GM12878 (cell line): ENCODE measurements around the gene IL10. TPM values are rescaled to one million over a fixed set of nuclear protein-coding genes. Genes with fewer than 3 reads are reported as not detected.

ENCODE experiments used
- ATAC-seq: fragments of 200-7000 bp; cut with Tn5 transposase; 3 replicates; pipeline ENCODE4 v1.9.1; 2020; ENCODE audit warnings: mild to moderate bottlenecking, moderate library complexity
- BruUV-seq: library from RNA; stranded (reverse); fragments of 400-500 nt; replicated peaks from 2 replicates; lab custom pipeline; 2021; lab: Mats Ljungman, UMichigan
- CTCF ChIA-PET: fragments of 300-600 bp; sonication (Branson Sonifier 250); formaldehyde crosslinking; extraction: SDS; loops from one replicate; lab custom pipeline; 2021; ENCODE audit warnings: inconsistent platforms; lab: Yijun Ruan, JAX
- POLR2A ChIA-PET: fragments of 350-600 bp; formaldehyde crosslinking; extraction: SDS; loops from one replicate; lab custom pipeline; 2021; ENCODE audit warnings: inconsistent platforms; lab: Charles Lee
- RAD21 ChIA-PET: fragments of 300-600 bp; sonication (Branson Sonifier 250); formaldehyde crosslinking; loops from one replicate; lab custom pipeline; 2023; ENCODE audit warnings: antibody characterized with exemption; ENCODE audit not compliant: unreplicated experiment; lab: Charles Lee
- SMC1A ChIA-PET: fragments of 300-600 bp; sonication (Branson Sonifier 250); formaldehyde crosslinking; loops from one replicate; lab custom pipeline; 2023; ENCODE audit not compliant: unreplicated experiment, uncharacterized antibody; lab: Charles Lee
- DNase-seq: peaks from one replicate; pipeline ENCODE4 v3.0.0-alpha.2; 2011; ENCODE audit warnings: low read depth, low spot score
- FAIRE-seq: peaks from 3 replicates; lab custom pipeline; 2011; peaks lifted over from hg19 to GRCh38; lab: Jason Lieb, UNC
- H2AFZ ChIP-seq: 2 replicates; pipeline ENCODE4 v1.6.0; 2011; ENCODE audit warnings: low read depth, low read length, control low read depth; ENCODE audit not compliant: control insufficient read depth
- H3K27ac ChIP-seq: 2 replicates; pipeline ENCODE4 v1.5.1; 2011; ENCODE audit warnings: control low read depth; ENCODE audit not compliant: control insufficient read depth, insufficient read depth
- H3K27me3 ChIP-seq, 2 experiments: replicated peaks in 1 of 2; 2 replicates each; pipeline versions ENCODE4 v1.6.0 to v1.6.1; 2011; ENCODE audit warnings: low read length in 1 of 2; ENCODE audit not compliant: control insufficient read depth in 2 of 2, insufficient read depth in 2 of 2
- H3K36me3 ChIP-seq, 2 experiments: 2 replicates each; pipeline ENCODE4 v1.5.1; 2011; ENCODE audit warnings: low read length in 1 of 2; ENCODE audit not compliant: control insufficient read depth in 2 of 2, insufficient read depth in 2 of 2
- H3K4me1 ChIP-seq: 2 replicates; pipeline ENCODE4 v1.6.1; 2011; ENCODE audit warnings: mild to moderate bottlenecking, low read length, moderate library complexity, mixed read lengths; ENCODE audit not compliant: control insufficient read depth, insufficient read depth
- H3K4me2 ChIP-seq: 2 replicates; pipeline ENCODE4 v1.6.0; 2011; ENCODE audit warnings: control low read depth; ENCODE audit not compliant: control insufficient read depth, insufficient read depth
- H3K4me3 ChIP-seq: fragments of 200-600 bp; sonication (generic); 2 replicates; pipeline ENCODE4 v1.5.1; 2016
- H3K79me2 ChIP-seq: 2 replicates; pipeline ENCODE4 v1.6.0; 2011; ENCODE audit warnings: low read length; ENCODE audit not compliant: control insufficient read depth, insufficient read depth
- H3K9ac ChIP-seq: 2 replicates; pipeline ENCODE4 v1.8.0; 2011; ENCODE audit warnings: low read length, control low read depth, mixed read lengths; ENCODE audit not compliant: control insufficient read depth, insufficient read depth
- H3K9me3 ChIP-seq: replicated peaks from 3 replicates; pipeline ENCODE4 v1.5.1; 2011; ENCODE audit warnings: mild to moderate bottlenecking, low read length; ENCODE audit not compliant: control insufficient read depth, insufficient read depth
- H4K20me1 ChIP-seq: 2 replicates; pipeline ENCODE4 v1.6.0; 2011; ENCODE audit not compliant: control insufficient read depth, insufficient read depth
- BHLHE40 ChIP-seq, 2 experiments: fragments of 450-650 bp in 1 of 2; IDR thresholded peaks; 2 replicates each; pipeline ENCODE4 v1.6.1; 2011 to 2017; ENCODE audit warnings: low read depth in 2 of 2, borderline replicate concordance in 1 of 2, improper control_type of control experiment in 1 of 2, low read length in 1 of 2, mild to moderate bottlenecking in 1 of 2
- BMI1 ChIP-seq: fragments of 450-650 bp; IDR thresholded peaks from 2 replicates; pipeline ENCODE4 v1.6.1; 2016; ENCODE audit warnings: mild to moderate bottlenecking, moderate library complexity, borderline replicate concordance
- CHD1 ChIP-seq: IDR thresholded peaks from 2 replicates; pipeline ENCODE4 v1.6.1; 2012; ENCODE audit warnings: low read depth, low read length, improper control_type of control experiment
- CHD2 ChIP-seq: IDR thresholded peaks from 2 replicates; pipeline ENCODE4 v1.6.1; 2011; ENCODE audit warnings: low read depth, low read length, improper control_type of control experiment, borderline replicate concordance
- CREB1 ChIP-seq: IDR thresholded peaks from 2 replicates; pipeline ENCODE4 v1.6.1; 2012; ENCODE audit warnings: low read depth, mild to moderate bottlenecking, inconsistent platforms
- IKZF1 ChIP-seq: fragments of 450-650 bp; conservative IDR thresholded peaks from 2 replicates; pipeline ENCODE4 v1.6.1; 2017; ENCODE audit warnings: antibody characterized with exemption, mild to moderate bottlenecking
- IRF4 ChIP-seq: IDR thresholded peaks from 2 replicates; pipeline ENCODE4 v1.6.1; 2011; ENCODE audit warnings: low read depth, low read length
- KLF5 ChIP-seq: fragments of 450-650 bp; IDR thresholded peaks from 2 replicates; pipeline ENCODE4 v1.6.1; 2014; ENCODE audit warnings: mild to moderate bottlenecking; ENCODE audit not compliant: partially characterized antibody
- MLLT1 ChIP-seq: fragments of 450-650 bp; IDR thresholded peaks from 2 replicates; pipeline ENCODE4 v1.6.1; 2016; ENCODE audit warnings: mild to moderate bottlenecking
- MTA2 ChIP-seq: fragments of 450-650 bp; IDR thresholded peaks from 2 replicates; pipeline ENCODE4 v1.6.1; 2016; ENCODE audit warnings: low read depth, mild to moderate bottlenecking, moderate library complexity
- MYC ChIP-seq: IDR thresholded peaks from 2 replicates; pipeline ENCODE4 v1.6.1; 2011; ENCODE audit warnings: mild to moderate bottlenecking, low read length, moderate library complexity, inconsistent platforms; ENCODE audit not compliant: insufficient read depth, insufficient replicate concordance, insufficient read length, severe bottlenecking
- NR2C2 ChIP-seq: IDR thresholded peaks from 2 replicates; pipeline ENCODE4 v1.6.1; 2011; ENCODE audit warnings: borderline replicate concordance, low read depth; ENCODE audit not compliant: control insufficient read depth, insufficient read length
- POLR2AphosphoS2 ChIP-seq: IDR thresholded peaks from 2 replicates; pipeline ENCODE4 v1.6.1; 2011; ENCODE audit warnings: low read depth, mild to moderate bottlenecking, low read length, improper control_type of control experiment, moderate library complexity
- RELB ChIP-seq: fragments of 450-650 bp; IDR thresholded peaks from 2 replicates; pipeline ENCODE4 v1.6.1; 2017; ENCODE audit warnings: low read depth, mild to moderate bottlenecking, moderate library complexity
- RUNX3 ChIP-seq: IDR thresholded peaks from 2 replicates; pipeline ENCODE4 v1.6.1; 2012; ENCODE audit warnings: low read length, inconsistent platforms
- WRNIP1 ChIP-seq: IDR thresholded peaks from 2 replicates; pipeline ENCODE4 v1.6.1; 2011; ENCODE audit warnings: low read depth, low read length, improper control_type of control experiment, borderline replicate concordance
- ZNF622 ChIP-seq: fragments of 450-650 bp; IDR thresholded peaks from 2 replicates; pipeline ENCODE4 v1.6.1; 2017; ENCODE audit warnings: mild to moderate bottlenecking, inconsistent platforms
- WGBS: methylation state at CpG from one replicate; pipeline ENCODE4 v1.1.6; 2016; ENCODE audit warnings: low lambda C conversion rate; ENCODE audit not compliant: insufficient replicate concordance, insufficient coverage; ENCODE audit errors: missing lambda C conversion rate; 5-methylcytosine and 5-hydroxymethylcytosine counted together
- in situ Hi-C: fragments of 300-500 bp; cut with MboI; formaldehyde crosslinking; loops from 9 replicates; pipeline ENCODE4 v1.14.3; 2018; ENCODE audit warnings: mixed read lengths
- intact Hi-C: fragments of 100-400 bp; cut with micrococcal nuclease; formaldehyde crosslinking; loops from one replicate; pipeline ENCODE4 v1.14.2; 2022; ENCODE audit not compliant: unreplicated experiment
- polyA plus RNA-seq, 11 experiments: library from polyadenylated mRNA; depleted of rRNA in 4 of 11; unstranded in 6 of 11; stranded (reverse) in 5 of 11; fragments of >200 nt; fragmentation: Nextera tagmentation in 4 of 11; fragmentation: Illumina TruSeq in 1 of 11; extraction: Ambion mirVana in 4 of 11; extraction: Trizol in 1 of 11; gene quantifications; 1 replicate in 1 of 11; 2 replicates in 10 of 11; pipeline versions ENCODE4 v1.2.1 to v1.2.3, GENCODE V29; 2011 to 2016; ENCODE audit warnings: inconsistent platforms in 2 of 11, missing spikeins in 2 of 11, low read depth in 1 of 11
- total RNA-seq, 4 experiments: library from RNA; depleted of rRNA in 3 of 4; stranded (reverse); fragments of >200 nt in 3 of 4; fragmentation: Illumina TruSeq in 1 of 4; extraction: Trizol in 1 of 4; gene quantifications; 2 replicates each; pipeline versions ENCODE4 v1.2.1 to v1.2.3, GENCODE V29; 2013 to 2021
- TF ChIP-seq, protein P1 (sequence below): IDR thresholded peaks from 2 replicates; pipeline ENCODE4 v1.6.1; 2012; ENCODE audit warnings: low read length, inconsistent platforms

Gene IL10
- total and polyA plus RNA-seq, 10 of the 15 experiments (the other 5 are each of a cell fraction or from before 2014, with no cell fraction given), result 0.34 to 5.0 (median 1.1) TPM

- TF ChIP-seq MLLT1, result no peak
- TF ChIP-seq IRF4, result no peak
- no peak for TF ChIP-seq NR2C2
Measured at GRCh38 chr1:206796116-206796515, 23.8 kb upstream of the IL10 start (continued).

GRCh38 chr1:206794294-206794908, 22.1 kb upstream of the IL10 start:
- H4K20me1 ChIP-seq, result no peaks in the 10 kb centered on the region
- peaks cover 1% of the 10 kb centered on the region for H3K79me2 ChIP-seq
- ChIA-PET POLR2A (interaction anchor here (0.5 to 2.6 kb wide), 9 partner anchors 9 to 132 kb away, joined by 3 to 23 read pairs (median 6); partner anchors contain the start of genes IL10 and IL19), SMC1A (interaction anchor here (0.5 to 4.6 kb wide), 16 partner anchors 10 to 139 kb away, joined by 3 to 161 read pairs (median 6); partner anchors contain the start of genes IL10 and IL19), RAD21 (interaction anchor here (0.6 to 2.5 kb wide), 15 partner anchors 9 to 1509 kb away, joined by 3 to 50 read pairs (median 4); partner anchors contain the start of genes IL10 and IL19), CTCF (interaction anchor here (0.6 to 18.5 kb wide), 13 partner anchors 9 to 188 kb away, joined by 3 to 805 read pairs (median 6); partner anchors contain the start of gene IL19)
- no peak for DNase-seq
- BruUV-seq, result no TSS peak
- in situ Hi-C loops, result no loop called here
- no peak for ATAC-seq
- no peaks in the 10 kb centered on the region for H3K36me3 ChIP-seq
- peaks cover 52% of the 10 kb centered on the region for H3K4me1 ChIP-seq
- no peak for FAIRE-seq
- H2AFZ ChIP-seq, result peak overlapping the region; percentile 53
- H3K4me3 ChIP-seq, result no peak overlapping the region
- H3K9me3 ChIP-seq, result no peaks in the 10 kb centered on the region
- WGBS, result 36% methylated on average over 11 of the region's 11 CpGs
- no peak overlapping the region; the same call in 1 of the 2 replicates for H3K27ac ChIP-seq
- intact Hi-C loops, result no loop called here
- H3K27me3 ChIP-seq, result no peaks in the 10 kb centered on the region
- peak overlapping the region; percentile 52 for H3K4me2 ChIP-seq
- no peak overlapping the region for H3K9ac ChIP-seq
- TF ChIP-seq IKZF1 (peak; percentile 65; the same call in 1 of the 2 replicates), CREB1 (no peak), ZNF622 (no peak), KLF5 (no peak), RELB (peak; percentile 15; the same call in 1 of the 2 replicates), CHD1 (no peak), CHD2 (no peak), WRNIP1 (no peak), BHLHE40 (IDR thresholded peaks at IDR 0.05; ENCODE audit: borderline replicate concordance in 1 of 2, low read depth in 2 of 2, low read length in 1 of 2) (no peak), POLR2AphosphoS2 (no peak), MYC (no peak), RUNX3 (peak; percentile 51), BMI1 (no peak), MTA2 (0 out of 2 replicates have a peak, but pooled peaks have one; percentile 22)
- TF ChIP-seq, protein P1, sequence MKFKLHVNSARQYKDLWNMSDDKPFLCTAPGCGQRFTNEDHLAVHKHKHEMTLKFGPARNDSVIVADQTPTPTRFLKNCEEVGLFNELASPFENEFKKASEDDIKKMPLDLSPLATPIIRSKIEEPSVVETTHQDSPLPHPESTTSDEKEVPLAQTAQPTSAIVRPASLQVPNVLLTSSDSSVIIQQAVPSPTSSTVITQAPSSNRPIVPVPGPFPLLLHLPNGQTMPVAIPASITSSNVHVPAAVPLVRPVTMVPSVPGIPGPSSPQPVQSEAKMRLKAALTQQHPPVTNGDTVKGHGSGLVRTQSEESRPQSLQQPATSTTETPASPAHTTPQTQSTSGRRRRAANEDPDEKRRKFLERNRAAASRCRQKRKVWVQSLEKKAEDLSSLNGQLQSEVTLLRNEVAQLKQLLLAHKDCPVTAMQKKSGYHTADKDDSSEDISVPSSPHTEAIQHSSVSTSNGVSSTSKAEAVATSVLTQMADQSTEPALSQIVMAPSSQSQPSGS, result no peak
